Mucosa of descending colon (tissue), 3 donors: ENCODE measurements around the gene PRKG1. TPM values are rescaled to one million over a fixed set of nuclear protein-coding genes. Genes with fewer than 3 reads are reported as not detected.

ENCODE experiments used
- ATAC-seq: fragments of 200-7000 bp; cut with Tn5 transposase; one replicate; pipeline ENCODE4 v1.9.1; 2020; ENCODE audit warnings: mild to moderate bottlenecking, moderate library complexity
- DNase-seq, 3 donors: peaks; one replicate each; pipeline ENCODE4 v3.0.0-alpha.2; 2020
- H3K36me3 ChIP-seq: fragments of 200-600 bp; one replicate; pipeline ENCODE4 v1.8.0; 2021; ENCODE audit warnings: low read depth, mild to moderate bottlenecking
- H3K4me1 ChIP-seq: fragments of 200-600 bp; one replicate; pipeline ENCODE4 v1.8.0; 2021; ENCODE audit warnings: low read depth, mild to moderate bottlenecking
- H3K4me3 ChIP-seq: fragments of 200-600 bp; one replicate; pipeline ENCODE4 v1.8.0; 2021; ENCODE audit warnings: mild to moderate bottlenecking
- H3K9me3 ChIP-seq: fragments of 200-600 bp; one replicate; pipeline ENCODE4 v1.8.0; 2021; ENCODE audit warnings: mild to moderate bottlenecking
- CTCF ChIP-seq: fragments of 200-600 bp; IDR thresholded peaks from one replicate; pipeline ENCODE4 v1.8.0; 2022; ENCODE audit warnings: antibody characterized with exemption, mild to moderate bottlenecking
- intact Hi-C, 2 donors: fragments of 100-400 bp; cut with DNase I in 1 of 2; cut with micrococcal nuclease in 1 of 2; formaldehyde crosslinking; loops; one replicate each; pipeline versions ENCODE4 v1.11.0 to v1.11.1; 2022; cut with DNase I, micrococcal nuclease
- total RNA-seq, 3 donors: library from RNA; stranded (reverse); fragmentation: NEBNext Ultra II Directional in 2 of 3; extraction: Animal tissue kit (Norgen Biotek cat#: 25700) in 2 of 3; gene quantifications; one replicate each; pipeline versions ENCODE4 v1.2.1 to v1.2.4, GENCODE V29; 2021 to 2023
- donor health status: DM: no; HTN: no; CAD: no; lungs with moderate emphysema.
- donor health status: DM: no; HTN: no; CAD: no.
- donor health status: DM: no; HTN: yes; CAD: no.

PRKG1 gene
- total RNA-seq, 3 donors from 2014 or later, result 17.1 to 55.6 (median 21.1) TPM

GRCh38 chr10:51144161-51144781 is 70.0 kb downstream of the PRKG1 start:
- no peak overlapping the region for H3K4me3 ChIP-seq
- ATAC-seq (no peak), DNase-seq (no peak)
- no peaks in the 10 kb centered on the region for H3K9me3 ChIP-seq
- intact Hi-C loops, result no loop called here
- TF ChIP-seq CTCF, result no peak
- H3K4me1 ChIP-seq, result no peaks in the 10 kb centered on the region
- H3K36me3 ChIP-seq, result no peaks in the 10 kb centered on the region

GRCh38 chr10:51145375-51145774 is 71.1 kb downstream of the PRKG1 start:
- no peak for TF ChIP-seq CTCF
- Histone ChIP-seq H3K4me3 (no peak overlapping the region), H3K36me3 (no peaks in the 10 kb centered on the region), H3K9me3 (no peaks in the 10 kb centered on the region), H3K4me1 (no peaks in the 10 kb centered on the region)
- no peak for ATAC-seq
- no peak for DNase-seq
- intact Hi-C loops, result no loop called here

- TF ChIP-seq CTCF, result no peak
These were observed 73.5 kb downstream of the PRKG1 start for GRCh38 chr10:51147644-51148399.

DNA sequence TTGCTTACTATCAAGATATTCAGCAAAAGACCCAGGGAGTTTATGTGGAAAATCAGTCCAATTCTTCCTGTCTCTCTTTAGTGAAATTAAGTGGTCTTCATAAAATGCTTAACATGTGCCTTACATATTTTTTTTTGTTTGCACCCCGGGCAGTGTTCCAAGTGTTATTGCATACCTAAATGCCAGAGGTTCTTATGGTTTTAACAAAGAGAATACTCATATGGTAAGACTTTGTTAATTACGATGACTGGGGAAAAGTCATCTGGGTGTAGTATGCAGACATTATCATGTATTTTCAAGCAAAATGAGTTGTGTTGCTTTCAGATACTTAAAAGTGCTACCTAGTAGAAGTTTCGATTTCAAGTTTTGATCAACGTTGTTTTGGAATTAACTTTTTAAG is 82.6 kb downstream of the PRKG1 start:
- TF ChIP-seq CTCF, result no peak
- no peak for DNase-seq
- Histone ChIP-seq H3K36me3 (no peaks in the 10 kb centered on the region), H3K4me3 (no peak overlapping the region), H3K4me1 (no peaks in the 10 kb centered on the region), H3K9me3 (no peaks in the 10 kb centered on the region)
- intact Hi-C loops, result no loop called here
- ATAC-seq, result no peak

More at GRCh38 chr10:51147644-51148399, 73.5 kb downstream of the PRKG1 start:
- no peak for DNase-seq
- H3K36me3 ChIP-seq, result no peaks in the 10 kb centered on the region
- no peak overlapping the region for H3K4me3 ChIP-seq
- H3K4me1 ChIP-seq, result no peaks in the 10 kb centered on the region
- no peak for ATAC-seq
- no peaks in the 10 kb centered on the region for H3K9me3 ChIP-seq
- intact Hi-C loops, result no loop called here

GRCh38 chr10:51158832-51159231 is 84.5 kb downstream of the PRKG1 start:
- Histone ChIP-seq H3K4me3 (no peak overlapping the region), H3K36me3 (no peaks in the 10 kb centered on the region), H3K9me3 (no peaks in the 10 kb centered on the region), H3K4me1 (no peaks in the 10 kb centered on the region)
- intact Hi-C loops, result no loop called here
- DNase-seq (no peak), ATAC-seq (no peak)
- no peak for TF ChIP-seq CTCF
